ENCODE data around the gene MRPL44.

The MRPL44 gene

DNA sequence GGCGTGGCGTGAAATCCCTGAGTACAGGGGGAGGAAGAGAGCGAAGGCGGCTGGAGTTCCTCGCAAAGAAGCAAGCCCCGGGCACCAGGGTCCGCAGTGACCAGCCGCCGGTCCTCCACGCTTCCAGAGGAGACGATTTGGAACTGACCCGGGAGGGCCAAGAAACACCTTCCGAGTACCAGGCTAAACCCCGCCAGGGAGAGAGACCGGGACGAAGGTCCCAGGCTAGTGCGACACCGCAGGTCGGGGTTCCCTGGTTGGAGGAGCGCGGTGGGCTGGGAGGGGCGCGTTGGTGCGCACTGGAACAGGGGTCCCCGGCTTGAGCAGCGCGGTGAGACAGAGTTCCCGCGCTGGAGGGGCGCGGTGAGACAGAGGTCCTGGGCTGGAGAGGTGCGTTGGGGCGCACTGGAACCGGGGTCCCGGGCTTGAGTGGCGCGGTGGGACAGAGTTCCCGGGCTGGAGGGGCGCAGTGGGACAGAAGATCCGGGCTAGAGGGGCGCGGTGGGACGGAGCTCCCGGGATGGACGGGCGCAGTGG lies 13.0 kb upstream of the MRPL44 start:
- TF ChIP-seq POLR2AphosphoS5 (IDR thresholded peaks at IDR 0.05; ENCODE audit: low read depth, low read length) (no peak), TAF1 (IDR thresholded peaks at IDR 0.05; ENCODE audit: borderline replicate concordance, insufficient read depth, low read length) (no peak), SIN3A (IDR thresholded peaks at IDR 0.05; ENCODE audit: borderline replicate concordance, insufficient read depth, low read length) (no peak), FOXP2 (optimal IDR thresholded peaks at IDR 0.05; ENCODE audit: borderline replicate concordance, extremely low read depth, extremely low read length, insufficient read depth) (no peak)
- TF ChIP-seq, protein P1, sequence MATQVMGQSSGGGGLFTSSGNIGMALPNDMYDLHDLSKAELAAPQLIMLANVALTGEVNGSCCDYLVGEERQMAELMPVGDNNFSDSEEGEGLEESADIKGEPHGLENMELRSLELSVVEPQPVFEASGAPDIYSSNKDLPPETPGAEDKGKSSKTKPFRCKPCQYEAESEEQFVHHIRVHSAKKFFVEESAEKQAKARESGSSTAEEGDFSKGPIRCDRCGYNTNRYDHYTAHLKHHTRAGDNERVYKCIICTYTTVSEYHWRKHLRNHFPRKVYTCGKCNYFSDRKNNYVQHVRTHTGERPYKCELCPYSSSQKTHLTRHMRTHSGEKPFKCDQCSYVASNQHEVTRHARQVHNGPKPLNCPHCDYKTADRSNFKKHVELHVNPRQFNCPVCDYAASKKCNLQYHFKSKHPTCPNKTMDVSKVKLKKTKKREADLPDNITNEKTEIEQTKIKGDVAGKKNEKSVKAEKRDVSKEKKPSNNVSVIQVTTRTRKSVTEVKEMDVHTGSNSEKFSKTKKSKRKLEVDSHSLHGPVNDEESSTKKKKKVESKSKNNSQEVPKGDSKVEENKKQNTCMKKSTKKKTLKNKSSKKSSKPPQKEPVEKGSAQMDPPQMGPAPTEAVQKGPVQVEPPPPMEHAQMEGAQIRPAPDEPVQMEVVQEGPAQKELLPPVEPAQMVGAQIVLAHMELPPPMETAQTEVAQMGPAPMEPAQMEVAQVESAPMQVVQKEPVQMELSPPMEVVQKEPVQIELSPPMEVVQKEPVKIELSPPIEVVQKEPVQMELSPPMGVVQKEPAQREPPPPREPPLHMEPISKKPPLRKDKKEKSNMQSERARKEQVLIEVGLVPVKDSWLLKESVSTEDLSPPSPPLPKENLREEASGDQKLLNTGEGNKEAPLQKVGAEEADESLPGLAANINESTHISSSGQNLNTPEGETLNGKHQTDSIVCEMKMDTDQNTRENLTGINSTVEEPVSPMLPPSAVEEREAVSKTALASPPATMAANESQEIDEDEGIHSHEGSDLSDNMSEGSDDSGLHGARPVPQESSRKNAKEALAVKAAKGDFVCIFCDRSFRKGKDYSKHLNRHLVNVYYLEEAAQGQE (IDR thresholded peaks at IDR 0.05; ENCODE audit: insufficient read depth in 1 of 2, low read depth in 2 of 2, low read length in 2 of 2), result no peak

DNA sequence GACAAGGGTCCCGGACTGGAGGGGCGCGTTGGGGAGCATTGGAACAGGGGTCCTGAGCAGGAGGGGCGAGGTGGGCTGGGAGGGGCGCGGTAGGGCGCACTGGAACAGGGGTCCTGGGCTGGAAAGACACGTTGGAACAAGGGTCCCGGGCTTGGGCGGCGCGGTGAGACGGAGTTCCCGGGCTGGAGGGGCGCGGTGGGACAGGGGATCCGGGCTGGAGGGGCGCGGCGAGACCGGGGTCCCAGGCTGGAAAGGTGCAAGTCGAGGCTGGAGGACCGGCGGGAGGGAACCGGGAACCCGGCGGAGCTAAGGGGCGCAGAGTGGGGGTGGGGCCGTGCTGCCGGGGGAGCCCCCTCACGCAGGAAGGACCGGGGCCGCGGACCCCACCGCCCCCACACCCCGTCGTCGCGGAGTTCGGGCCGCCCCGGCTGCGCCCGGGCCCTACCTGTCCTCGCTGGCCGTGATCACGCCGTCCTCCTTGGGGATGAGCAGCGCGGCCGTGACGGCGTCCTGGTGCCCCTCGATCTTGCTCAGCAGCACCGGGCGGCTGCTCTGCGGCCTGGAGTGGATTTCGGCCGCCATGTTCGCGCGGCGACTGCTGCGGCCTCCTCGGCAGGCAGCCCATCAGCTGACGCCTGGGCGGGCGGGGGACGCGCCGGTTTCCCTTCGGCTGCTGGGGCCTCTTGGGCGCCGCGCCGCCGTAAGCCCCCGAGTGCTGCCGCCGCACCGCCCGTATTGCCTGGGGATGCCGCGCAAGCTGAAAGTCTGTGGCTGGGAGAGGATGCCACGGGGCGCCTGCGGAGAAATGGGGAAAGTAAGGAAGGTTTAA lies 12.3 kb upstream of the MRPL44 start, which contains the start of gene WDFY1:
Gene WDFY1, minus strand, starts transcription at position 633 of the 829 bp plus-strand sequence. Its CDS starts 51 bp downstream, at position 582.
- TF ChIP-seq SIN3A (IDR thresholded peaks at IDR 0.05; ENCODE audit: borderline replicate concordance, insufficient read depth, low read length) (peak; percentile 84; the same call in 1 of the 2 replicates), FOXP2 (optimal IDR thresholded peaks at IDR 0.05; ENCODE audit: borderline replicate concordance, extremely low read depth, extremely low read length, insufficient read depth) (peak; percentile 98), POLR2AphosphoS5 (IDR thresholded peaks at IDR 0.05; ENCODE audit: low read depth, low read length) (peak; percentile 80), TAF1 (IDR thresholded peaks at IDR 0.05; ENCODE audit: borderline replicate concordance, insufficient read depth, low read length) (peak; percentile 72; the same call in 1 of the 2 replicates)
- TF ChIP-seq, protein P1 (IDR thresholded peaks at IDR 0.05; ENCODE audit: insufficient read depth in 1 of 2, low read depth in 2 of 2, low read length in 2 of 2), result 0 out of 4 replicates have a peak, but pooled peaks have one; percentile 34 to 39

DNA sequence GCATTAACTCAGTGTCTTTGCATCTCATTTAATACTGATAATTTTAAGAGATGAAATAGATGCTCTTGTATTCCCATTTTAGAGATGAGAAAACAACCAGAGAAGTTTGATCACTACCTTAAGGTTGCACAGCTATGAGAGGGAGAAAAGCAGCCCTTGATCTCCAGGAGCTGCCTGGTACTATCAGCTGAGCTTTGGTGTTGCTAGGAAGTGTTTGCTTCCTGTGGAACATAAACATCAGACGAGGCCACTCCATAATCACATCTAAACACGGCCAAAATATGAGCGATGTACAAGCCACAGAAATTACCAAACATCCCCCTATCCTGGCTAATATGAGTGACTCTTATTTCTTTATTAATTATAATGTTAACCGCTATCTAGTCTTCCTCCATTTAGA lies 11.5 kb upstream of the MRPL44 start:
- TF ChIP-seq FOXP2 (optimal IDR thresholded peaks at IDR 0.05; ENCODE audit: borderline replicate concordance, extremely low read depth, extremely low read length, insufficient read depth) (no peak), SIN3A (IDR thresholded peaks at IDR 0.05; ENCODE audit: borderline replicate concordance, insufficient read depth, low read length) (no peak), TAF1 (IDR thresholded peaks at IDR 0.05; ENCODE audit: borderline replicate concordance, insufficient read depth, low read length) (no peak)
- TF ChIP-seq, protein P1 (IDR thresholded peaks at IDR 0.05; ENCODE audit: insufficient read depth in 1 of 2, low read depth in 2 of 2, low read length in 2 of 2), result no peak

DNA sequence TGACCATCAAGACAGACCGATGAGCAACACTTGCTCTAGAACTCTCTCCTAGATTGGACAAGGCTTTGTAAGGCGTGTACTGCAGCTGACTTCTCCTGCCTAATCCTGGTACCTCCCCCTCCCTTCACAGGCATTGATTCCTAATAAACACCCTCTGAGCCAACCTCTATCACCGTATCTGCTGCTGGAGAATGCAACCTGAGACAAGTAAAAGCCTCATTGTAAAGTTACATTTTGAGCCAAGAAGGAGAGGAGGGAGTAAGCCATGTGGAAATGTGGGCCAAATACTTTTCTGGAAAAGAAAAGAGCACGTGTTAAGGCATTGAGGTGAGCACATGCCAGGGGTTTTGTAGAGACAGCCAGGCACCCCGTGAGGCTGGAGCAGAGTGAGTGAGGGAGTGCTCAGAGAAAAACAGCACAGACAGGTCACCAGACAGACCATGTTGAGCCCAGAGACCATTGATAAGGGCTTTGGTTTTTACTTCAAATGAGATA lies 9.5 kb upstream of the MRPL44 start:
- no peak for TF ChIP-seq POLR2AphosphoS5 (IDR thresholded peaks at IDR 0.05; ENCODE audit: low read depth, low read length)
- TF ChIP-seq, protein P1 (IDR thresholded peaks at IDR 0.05; ENCODE audit: insufficient read depth in 1 of 2, low read depth in 2 of 2, low read length in 2 of 2), result no peak
- no peak for TF ChIP-seq FOXP2 (optimal IDR thresholded peaks at IDR 0.05; ENCODE audit: borderline replicate concordance, extremely low read depth, extremely low read length, insufficient read depth)
